Prostate gland (tissue), 2 donors: Measurements from ENCODE around the gene AFF1. TPM values are rescaled to one million over a fixed set of nuclear protein-coding genes. Genes with fewer than 3 reads are reported as not detected.

Experiments
- DNase-seq: peaks from one replicate; pipeline ENCODE4 v3.0.0-alpha.2; 2019; ENCODE audit warnings: low spot score
- H3K27ac ChIP-seq, 2 donors: fragments of 200-600 bp; sonication (generic); 2 replicates each; pipeline ENCODE4 v1.5.1; 2017 to 2019
- H3K27me3 ChIP-seq: fragments of 200-600 bp; sonication (generic); replicated peaks from 2 replicates; pipeline ENCODE4 v1.5.1; 2019; ENCODE audit not compliant: insufficient read depth
- H3K36me3 ChIP-seq, 2 donors: fragments of 200-600 bp; sonication (generic); 1 replicate in 1 of 2; 2 replicates in 1 of 2; pipeline versions ENCODE4 v1.5.1 to v1.8.1; 2017 to 2019
- H3K4me1 ChIP-seq: fragments of 200-600 bp; sonication (generic); replicated peaks from 2 replicates; pipeline ENCODE4 v1.5.1; 2019
- H3K4me3 ChIP-seq, 2 donors: fragments of 200-600 bp; sonication (generic); 2 replicates each; pipeline ENCODE4 v1.5.1; 2017 to 2019
- H3K9me3 ChIP-seq: fragments of 200-600 bp; sonication (generic); 2 replicates; pipeline ENCODE4 v1.5.1; 2017
- POLR2A ChIP-seq: fragments of 450-650 bp; IDR thresholded peaks from one replicate; pipeline ENCODE4 v1.6.1; 2016; ENCODE audit warnings: antibody characterized with exemption, mild to moderate bottlenecking
- POLR2AphosphoS5 ChIP-seq: sonication (generic); formaldehyde crosslinking; IDR thresholded peaks from one replicate; pipeline ENCODE4 v1.6.1; 2017; ENCODE audit warnings: antibody characterized with exemption
- WGBS: methylation state at CpG from one replicate; pipeline ENCODE4 v1.1.5; 2018; 5-methylcytosine and 5-hydroxymethylcytosine counted together
- intact Hi-C: fragments of 100-400 bp; cut with DNase I; formaldehyde crosslinking; loops from one replicate; pipeline ENCODE4 v1.14.2; 2022
- total RNA-seq, 2 donors: library from RNA; depleted of rRNA; stranded (reverse); fragments of >200 nt; gene quantifications; one replicate each; pipeline ENCODE4 v1.1.0, GENCODE V29; 2016
- TF ChIP-seq, protein P1 (sequence below), 4 experiments: fragments of 200-600 bp in 2 of 4; fragments of 450-650 bp in 2 of 4; sonication (generic) in 2 of 4; IDR thresholded peaks; 1 replicate in 3 of 4; 2 replicates in 1 of 4; pipeline ENCODE4 v1.5.1; 2016 to 2019; ENCODE audit warnings: antibody characterized with exemption in 4 of 4, mild to moderate bottlenecking in 2 of 4, moderate library complexity in 2 of 4

AFF1 gene
- total RNA-seq, 2 donors from 2014 or later, result 69.7 to 92.5 TPM

DNA sequence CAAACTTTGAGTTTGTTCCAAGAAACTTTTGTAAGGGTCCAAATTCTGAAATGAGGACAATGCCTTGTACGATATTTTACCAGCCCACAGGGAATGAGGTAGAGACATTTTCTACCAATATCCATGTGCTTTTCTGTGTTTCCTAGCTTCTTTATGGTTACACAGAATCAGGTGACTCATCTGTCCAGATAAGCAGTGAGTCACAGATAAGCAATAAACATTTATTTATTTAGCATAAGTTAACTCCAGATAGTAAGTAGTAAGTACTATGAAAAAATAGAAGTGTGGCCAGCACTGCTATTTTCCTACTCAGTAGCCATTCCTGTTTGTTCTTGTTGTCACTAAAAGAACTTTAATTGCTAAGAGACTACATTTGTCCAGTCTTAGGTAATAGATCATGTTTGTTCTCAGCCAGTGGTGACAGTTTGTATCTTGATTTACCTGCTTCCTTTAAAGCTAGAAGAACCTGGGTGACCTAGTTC is 7.4 kb downstream of the AFF1 start:
- DNase-seq, result no peak
- 69% methylated on average over 1 of the region's 1 CpG for WGBS

DNA sequence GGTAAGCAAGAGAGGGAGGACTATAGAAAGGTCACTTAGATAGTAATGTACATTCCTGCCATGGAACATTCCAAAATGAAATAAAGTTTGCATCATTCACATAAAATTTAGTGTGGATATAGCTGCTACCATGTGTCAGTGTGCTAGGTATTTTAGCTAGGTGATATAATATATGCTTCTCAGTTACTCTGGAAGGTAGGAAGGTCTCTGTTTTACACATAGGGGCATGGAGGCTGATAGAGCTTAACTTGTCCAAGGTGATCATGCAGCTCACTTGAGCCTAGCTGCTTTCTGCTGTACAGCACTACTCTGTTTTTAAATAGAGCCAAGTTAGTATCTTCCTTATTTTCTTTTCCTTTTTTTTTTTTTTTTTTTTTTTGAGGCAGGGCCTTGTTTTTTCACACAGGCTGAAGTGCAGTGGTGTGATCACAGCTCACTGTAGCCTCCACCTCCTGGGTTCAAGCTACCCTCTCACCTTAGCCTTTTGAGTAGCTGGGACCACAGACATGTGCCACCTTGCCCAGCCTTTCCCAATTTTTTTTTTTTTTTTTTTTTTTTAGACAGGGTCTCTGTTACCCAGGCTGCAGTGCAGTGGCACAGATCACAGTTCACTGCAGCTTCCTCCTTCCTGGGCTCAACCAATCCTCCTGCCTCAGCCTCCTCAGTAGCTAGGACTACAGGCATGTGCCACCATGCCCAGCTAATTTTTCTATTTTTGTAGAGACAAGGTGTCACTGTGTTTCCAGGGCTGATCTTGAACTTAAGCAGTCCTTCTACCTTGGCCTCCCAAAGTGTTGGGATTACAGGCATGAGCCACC is 10.4 kb downstream of the AFF1 start:
- H3K4me1 ChIP-seq, result no peaks in the 10 kb centered on the region
- no peak for DNase-seq
- intact Hi-C loops, result no loop called here

More for the DNA sequence above, 7.4 kb downstream of the AFF1 start:
- intact Hi-C loops, result no loop called here
- no peak for TF ChIP-seq POLR2A
- TF ChIP-seq POLR2AphosphoS5, result peak; percentile 45
- no peaks in the 10 kb centered on the region for H3K27me3 ChIP-seq
- H3K4me1 ChIP-seq, result peaks cover 7% of the 10 kb centered on the region
- H3K36me3 ChIP-seq, result no peaks in the 10 kb centered on the region
- H3K4me3 ChIP-seq, result no peak overlapping the region
- H3K27ac ChIP-seq, result peak overlapping the region in 1 of 2 donors; percentile 28
- no peaks in the 10 kb centered on the region for H3K9me3 ChIP-seq

DNA sequence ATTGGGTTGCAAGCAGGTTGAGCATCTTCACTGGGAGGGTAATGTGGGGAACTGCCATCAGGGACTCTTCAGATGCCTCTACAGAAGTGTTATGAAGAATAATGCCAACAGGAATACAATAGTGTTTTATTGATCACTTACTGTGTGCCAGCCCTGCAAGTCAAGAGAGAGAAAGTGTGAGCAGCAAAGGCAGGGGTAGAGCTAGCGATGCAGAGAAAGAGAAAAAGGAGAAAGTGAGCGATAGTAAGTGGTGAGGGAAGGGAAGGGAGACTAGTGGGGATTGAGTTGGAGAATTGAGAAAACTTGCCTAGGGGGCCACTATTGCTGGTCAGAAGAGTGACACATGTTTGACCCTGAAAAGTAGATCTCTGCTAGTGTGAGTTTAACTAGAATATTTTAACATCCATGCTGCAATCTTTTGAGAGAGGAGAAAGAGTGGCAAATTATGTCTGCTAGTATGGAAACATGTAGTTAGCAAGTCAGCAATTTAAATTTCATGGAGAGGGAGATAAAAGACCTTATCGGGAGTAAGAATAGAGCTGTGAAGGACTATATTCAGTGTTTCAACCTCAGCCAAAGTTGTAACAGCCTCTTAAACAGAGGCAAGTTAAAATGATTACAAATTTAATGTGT is 12.2 kb downstream of the AFF1 start:
- WGBS, result 71% methylated on average over 3 of the region's 3 CpGs
- TF ChIP-seq POLR2AphosphoS5 (no peak), POLR2A (no peak)
- TF ChIP-seq, protein P1, sequence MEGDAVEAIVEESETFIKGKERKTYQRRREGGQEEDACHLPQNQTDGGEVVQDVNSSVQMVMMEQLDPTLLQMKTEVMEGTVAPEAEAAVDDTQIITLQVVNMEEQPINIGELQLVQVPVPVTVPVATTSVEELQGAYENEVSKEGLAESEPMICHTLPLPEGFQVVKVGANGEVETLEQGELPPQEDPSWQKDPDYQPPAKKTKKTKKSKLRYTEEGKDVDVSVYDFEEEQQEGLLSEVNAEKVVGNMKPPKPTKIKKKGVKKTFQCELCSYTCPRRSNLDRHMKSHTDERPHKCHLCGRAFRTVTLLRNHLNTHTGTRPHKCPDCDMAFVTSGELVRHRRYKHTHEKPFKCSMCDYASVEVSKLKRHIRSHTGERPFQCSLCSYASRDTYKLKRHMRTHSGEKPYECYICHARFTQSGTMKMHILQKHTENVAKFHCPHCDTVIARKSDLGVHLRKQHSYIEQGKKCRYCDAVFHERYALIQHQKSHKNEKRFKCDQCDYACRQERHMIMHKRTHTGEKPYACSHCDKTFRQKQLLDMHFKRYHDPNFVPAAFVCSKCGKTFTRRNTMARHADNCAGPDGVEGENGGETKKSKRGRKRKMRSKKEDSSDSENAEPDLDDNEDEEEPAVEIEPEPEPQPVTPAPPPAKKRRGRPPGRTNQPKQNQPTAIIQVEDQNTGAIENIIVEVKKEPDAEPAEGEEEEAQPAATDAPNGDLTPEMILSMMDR (IDR thresholded peaks at IDR 0.05), result no peak
- H3K36me3 ChIP-seq, result no peaks in the 10 kb centered on the region
- DNase-seq, result no peak
- no peaks in the 10 kb centered on the region for H3K9me3 ChIP-seq
- intact Hi-C loops, result no loop called here
- no peaks in the 10 kb centered on the region for H3K4me1 ChIP-seq
- H3K4me3 ChIP-seq, result no peak overlapping the region
- no peaks in the 10 kb centered on the region for H3K27me3 ChIP-seq
- no peak overlapping the region for H3K27ac ChIP-seq

More for the DNA sequence above, 10.4 kb downstream of the AFF1 start:
- Histone ChIP-seq H3K9me3 (no peaks in the 10 kb centered on the region), H3K4me3 (no peak overlapping the region), H3K36me3 (no peaks in the 10 kb centered on the region), H3K27ac (no peak overlapping the region), H3K27me3 (no peaks in the 10 kb centered on the region)
- no peak for TF ChIP-seq POLR2AphosphoS5
- no peak for TF ChIP-seq POLR2A
- TF ChIP-seq, protein P1 (IDR thresholded peaks at IDR 0.05), result no peak

DNA sequence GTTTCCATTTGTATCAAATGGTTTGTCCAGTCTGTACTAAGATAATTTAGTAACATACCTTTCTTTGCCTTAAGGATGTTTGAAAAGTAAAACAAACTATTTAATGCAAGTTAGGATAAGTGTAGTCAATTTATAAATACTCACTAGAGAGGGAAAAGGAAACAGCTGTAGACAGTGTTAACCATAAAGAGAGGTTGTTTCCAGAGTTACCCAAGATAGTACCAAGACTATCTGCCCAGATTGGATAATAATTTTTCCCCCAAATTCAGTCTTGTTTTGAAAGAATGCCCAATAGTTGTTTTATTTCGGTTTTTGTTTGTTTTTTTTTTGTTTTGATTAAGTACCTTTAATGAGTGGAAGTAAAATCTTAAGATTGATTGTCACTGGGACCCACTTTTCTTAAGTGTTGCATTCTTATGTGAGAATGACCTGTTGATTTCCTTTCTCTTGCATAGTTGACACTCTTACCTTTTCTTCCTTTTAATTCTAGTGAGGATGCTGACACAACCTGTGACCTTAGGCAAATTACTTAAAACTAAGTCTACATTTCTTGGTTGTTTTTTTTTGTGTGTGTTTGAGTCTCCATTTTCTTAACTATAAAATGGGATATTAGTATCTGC is 12.8 kb downstream of the AFF1 start:
- Histone ChIP-seq H3K4me3 (no peak overlapping the region), H3K36me3 (no peaks in the 10 kb centered on the region), H3K4me1 (no peaks in the 10 kb centered on the region), H3K27ac (no peak overlapping the region), H3K9me3 (no peaks in the 10 kb centered on the region), H3K27me3 (no peaks in the 10 kb centered on the region)
- 23% methylated on average over 1 of the region's 1 CpG for WGBS
- intact Hi-C loops, result no loop called here
- DNase-seq, result no peak
- TF ChIP-seq, protein P1 (IDR thresholded peaks at IDR 0.05), result no peak
- TF ChIP-seq POLR2AphosphoS5 (no peak), POLR2A (no peak)

DNA sequence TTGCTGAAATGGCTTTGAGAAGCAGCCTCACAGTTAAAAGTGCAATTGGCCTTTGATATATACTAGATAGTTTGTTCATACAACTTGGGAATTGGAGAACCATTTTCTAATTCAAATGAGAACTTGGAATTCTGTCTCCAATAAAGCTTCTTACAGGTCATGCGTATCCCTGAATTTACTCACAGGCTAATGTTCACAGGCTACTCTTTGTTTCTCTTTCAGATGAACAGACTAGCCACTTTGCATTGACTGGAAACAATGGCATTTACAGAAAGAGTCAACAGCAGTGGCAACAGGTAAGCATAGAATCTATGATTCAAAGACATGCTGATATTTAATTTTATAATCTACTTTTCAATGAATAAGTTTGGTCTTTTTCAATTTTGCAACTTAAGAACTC is 13.5 kb downstream of the AFF1 start:
- Histone ChIP-seq H3K36me3 (no peaks in the 10 kb centered on the region), H3K4me3 (no peak overlapping the region), H3K9me3 (no peaks in the 10 kb centered on the region), H3K27ac (no peak overlapping the region), H3K27me3 (no peaks in the 10 kb centered on the region), H3K4me1 (no peaks in the 10 kb centered on the region)
- intact Hi-C loops, result no loop called here
- WGBS, result 70% methylated on average over 1 of the region's 1 CpG
- no peak for DNase-seq
- TF ChIP-seq, protein P1 (IDR thresholded peaks at IDR 0.05), result no peak
- TF ChIP-seq POLR2A, result no peak
- no peak for TF ChIP-seq POLR2AphosphoS5
